GM18526 (cell line): ENCODE results near the gene AXIN2.

Experiments used
- POLR2A ChIP-seq: IDR thresholded peaks from 3 replicates; pipeline ENCODE4 v1.6.1; 2011; ENCODE audit not compliant: insufficient read length; ENCODE audit errors: extremely low read depth

AXIN2 gene, protein sequence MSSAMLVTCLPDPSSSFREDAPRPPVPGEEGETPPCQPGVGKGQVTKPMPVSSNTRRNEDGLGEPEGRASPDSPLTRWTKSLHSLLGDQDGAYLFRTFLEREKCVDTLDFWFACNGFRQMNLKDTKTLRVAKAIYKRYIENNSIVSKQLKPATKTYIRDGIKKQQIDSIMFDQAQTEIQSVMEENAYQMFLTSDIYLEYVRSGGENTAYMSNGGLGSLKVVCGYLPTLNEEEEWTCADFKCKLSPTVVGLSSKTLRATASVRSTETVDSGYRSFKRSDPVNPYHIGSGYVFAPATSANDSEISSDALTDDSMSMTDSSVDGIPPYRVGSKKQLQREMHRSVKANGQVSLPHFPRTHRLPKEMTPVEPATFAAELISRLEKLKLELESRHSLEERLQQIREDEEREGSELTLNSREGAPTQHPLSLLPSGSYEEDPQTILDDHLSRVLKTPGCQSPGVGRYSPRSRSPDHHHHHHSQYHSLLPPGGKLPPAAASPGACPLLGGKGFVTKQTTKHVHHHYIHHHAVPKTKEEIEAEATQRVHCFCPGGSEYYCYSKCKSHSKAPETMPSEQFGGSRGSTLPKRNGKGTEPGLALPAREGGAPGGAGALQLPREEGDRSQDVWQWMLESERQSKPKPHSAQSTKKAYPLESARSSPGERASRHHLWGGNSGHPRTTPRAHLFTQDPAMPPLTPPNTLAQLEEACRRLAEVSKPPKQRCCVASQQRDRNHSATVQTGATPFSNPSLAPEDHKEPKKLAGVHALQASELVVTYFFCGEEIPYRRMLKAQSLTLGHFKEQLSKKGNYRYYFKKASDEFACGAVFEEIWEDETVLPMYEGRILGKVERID

GRCh38 chr17:65561452-65562205 is at the start of gene AXIN2:
AXIN2 (minus strand) TSS chr17:65561648; CDS start chr17:65558620, 3,028 bp downstream.
- TF ChIP-seq POLR2A, result no peak

- TF ChIP-seq POLR2A, result no peak
Observed at GRCh38 chr17:65609749-65610148, 48.3 kb upstream of the AXIN2 start.

DNA sequence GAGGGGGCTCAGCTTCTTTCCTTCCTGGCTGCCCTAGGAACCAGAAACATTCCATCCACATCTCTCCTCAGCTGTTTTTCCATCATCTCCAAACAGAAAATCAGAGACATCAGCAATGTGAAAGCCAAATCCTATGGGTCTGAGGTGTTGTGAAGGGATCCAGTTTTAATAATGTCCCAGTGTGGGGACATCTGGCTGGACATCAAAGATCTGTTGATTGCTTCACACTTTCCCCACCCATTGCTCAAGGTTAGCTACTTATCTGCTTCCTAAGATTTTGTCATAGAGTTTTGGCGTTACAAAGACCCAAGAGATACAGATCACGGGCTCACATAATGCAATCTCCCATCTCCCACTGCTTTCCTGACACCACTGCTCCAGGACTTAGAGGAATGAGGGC is 47.8 kb upstream of the AXIN2 start:
- TF ChIP-seq POLR2A, result no peak

DNA sequence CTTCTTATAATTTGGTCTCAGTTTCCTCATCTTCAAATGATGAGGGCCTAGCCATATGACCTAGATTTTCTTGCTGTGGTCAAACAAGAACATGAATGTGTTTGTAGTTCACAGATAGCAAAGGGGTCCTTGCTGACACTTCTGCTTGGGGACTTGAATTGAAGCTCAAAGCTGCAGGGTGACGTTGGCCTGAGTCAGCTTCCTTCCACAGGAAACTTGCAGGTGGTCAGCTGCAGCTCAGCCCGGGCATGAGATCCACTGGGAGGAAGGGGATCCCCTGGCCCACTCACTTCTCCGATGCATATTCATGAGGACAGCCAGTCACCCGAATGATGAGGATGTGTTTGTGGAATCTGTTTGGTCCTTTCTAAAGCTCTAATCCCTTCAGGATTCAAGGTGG is 42.6 kb upstream of the AXIN2 start:
- no peak for TF ChIP-seq POLR2A

DNA sequence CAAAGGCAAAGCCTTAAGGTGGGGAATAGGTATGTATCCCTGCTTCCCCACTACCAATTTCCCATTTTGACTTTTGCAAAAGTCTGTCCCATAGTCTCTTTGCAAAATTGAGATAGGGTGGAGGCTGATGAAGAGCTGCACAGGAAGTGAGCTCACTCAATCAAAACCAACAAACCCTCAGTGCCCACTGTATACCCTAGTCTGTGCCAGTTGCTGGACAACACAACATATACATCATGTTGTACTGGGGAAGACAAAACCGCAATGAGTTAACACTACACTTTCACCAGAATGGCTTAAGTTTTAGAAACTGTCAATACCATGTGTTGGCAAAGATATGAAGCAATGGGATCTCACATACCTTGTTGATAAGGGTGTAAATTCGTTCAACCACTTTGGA is 40.4 kb upstream of the AXIN2 start:
- no peak for TF ChIP-seq POLR2A

DNA sequence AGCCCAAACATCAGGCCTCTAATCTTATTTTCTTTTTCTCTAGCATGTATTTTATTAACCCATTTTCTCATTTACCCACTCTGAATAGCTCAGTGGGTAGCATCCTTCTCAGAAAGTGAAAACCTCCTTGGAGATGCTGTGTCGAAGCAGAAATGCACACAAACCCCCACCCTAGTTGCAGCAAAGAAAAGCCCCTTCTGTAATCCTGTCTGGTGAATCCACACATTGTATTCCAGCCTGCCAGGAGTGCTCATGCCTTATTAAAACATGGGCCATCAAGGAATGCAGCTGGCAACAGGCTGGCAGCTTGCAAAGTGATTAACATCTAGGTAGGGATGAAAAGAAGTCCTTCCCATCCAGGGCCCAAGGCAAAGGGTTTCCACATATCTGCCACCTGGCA is 39.7 kb upstream of the AXIN2 start:
- no peak for TF ChIP-seq POLR2A

GRCh38 chr17:65600518-65600917 is 39.1 kb upstream of the AXIN2 start:
- no peak for TF ChIP-seq POLR2A

- TF ChIP-seq POLR2A, result no peak
Observed at GRCh38 chr17:65599650-65600049, 38.2 kb upstream of the AXIN2 start.

DNA sequence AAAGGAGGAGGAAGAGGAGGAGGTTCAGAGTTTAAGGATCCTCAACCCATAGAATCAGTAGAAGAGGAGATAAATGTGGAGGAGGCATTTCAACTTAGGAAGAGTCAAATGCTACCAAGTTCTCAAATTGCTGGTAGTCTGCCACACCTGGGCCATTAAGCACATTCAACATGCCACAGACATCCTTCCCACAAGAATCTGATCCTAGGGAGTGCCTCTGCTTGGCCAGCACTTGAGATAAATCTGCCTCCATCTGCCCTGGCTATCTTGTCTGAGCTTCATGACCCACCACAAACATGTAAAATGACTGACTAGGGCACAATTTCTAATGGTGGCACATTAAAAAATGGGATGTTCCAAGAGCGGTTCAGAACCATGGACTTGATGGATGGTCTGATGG is 37.3 kb upstream of the AXIN2 start:
- no peak for TF ChIP-seq POLR2A

DNA sequence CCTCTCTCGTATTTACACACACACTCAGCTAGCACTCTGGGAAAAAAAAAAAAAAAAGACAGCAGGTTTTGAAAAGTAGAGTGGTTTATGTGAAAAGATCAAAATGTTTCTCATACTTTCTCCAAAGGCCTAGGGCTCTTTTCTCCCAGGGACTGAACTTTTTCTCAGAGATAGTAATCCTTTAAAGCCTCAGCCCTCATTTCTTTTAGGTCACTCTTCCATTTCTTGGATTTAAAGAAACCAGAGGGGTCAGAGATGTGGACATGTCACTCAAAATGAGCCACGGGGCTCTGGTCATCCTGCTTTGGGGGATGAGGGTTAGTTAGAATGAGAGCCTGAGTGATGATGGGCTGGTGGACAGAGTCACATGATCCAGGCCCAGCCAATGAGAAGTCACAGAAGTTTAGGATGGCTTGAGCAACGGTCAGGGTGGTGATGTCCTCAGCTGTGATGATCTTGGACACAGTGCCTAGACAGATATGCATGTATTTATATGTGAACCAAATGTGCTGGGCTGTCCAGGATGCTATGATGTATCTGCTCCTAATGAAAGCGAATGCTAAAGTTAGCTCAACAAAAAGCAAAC is 33.7 kb upstream of the AXIN2 start:
- no peak for TF ChIP-seq POLR2A

DNA sequence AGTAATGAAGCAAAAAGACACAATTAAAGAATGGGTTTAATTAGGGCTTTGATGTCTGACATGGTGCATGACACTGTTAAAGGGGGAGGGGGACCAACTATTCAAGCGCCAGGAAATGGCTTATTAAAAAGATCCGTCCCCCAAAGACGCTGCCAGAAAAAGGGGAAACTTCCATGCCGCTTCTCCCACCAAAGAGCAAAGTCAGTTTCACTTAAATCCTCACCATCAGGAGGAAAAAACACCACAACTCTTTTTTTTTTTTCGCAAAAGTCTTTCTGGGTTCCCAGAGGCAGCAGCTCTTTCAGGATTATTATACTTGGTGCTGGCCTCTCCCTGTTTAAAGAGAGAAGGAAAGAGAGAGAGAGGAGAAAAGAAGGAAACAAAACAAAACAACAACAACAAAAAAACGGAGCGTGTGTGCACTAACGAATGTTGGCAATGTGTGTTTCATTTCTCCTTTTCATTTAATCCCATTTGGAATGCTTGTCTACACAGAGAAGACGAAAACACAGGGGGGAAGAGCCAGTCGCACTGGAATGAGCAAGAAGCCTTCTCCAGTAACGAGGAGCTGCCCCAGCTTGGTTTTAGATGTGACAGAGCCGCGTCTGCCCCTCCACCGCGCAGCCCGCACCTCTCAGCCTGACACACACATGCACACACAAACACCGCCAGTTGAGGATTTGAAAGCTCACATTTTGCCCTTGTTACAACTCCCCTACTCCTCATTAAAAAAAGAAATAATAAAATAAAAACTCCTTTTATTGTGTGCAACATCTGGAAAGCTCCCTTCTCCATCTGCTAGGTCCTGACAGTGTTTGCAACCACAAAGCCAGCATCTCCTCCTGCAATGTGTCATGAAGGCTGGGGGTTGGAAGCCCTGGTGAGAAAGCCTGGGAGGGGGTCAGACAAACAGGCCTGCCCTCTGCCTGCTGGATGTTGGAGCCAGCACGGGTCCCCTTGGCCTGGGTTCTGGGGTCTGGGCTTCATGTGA is 32.7 kb upstream of the AXIN2 start:
- TF ChIP-seq POLR2A, result no peak

DNA sequence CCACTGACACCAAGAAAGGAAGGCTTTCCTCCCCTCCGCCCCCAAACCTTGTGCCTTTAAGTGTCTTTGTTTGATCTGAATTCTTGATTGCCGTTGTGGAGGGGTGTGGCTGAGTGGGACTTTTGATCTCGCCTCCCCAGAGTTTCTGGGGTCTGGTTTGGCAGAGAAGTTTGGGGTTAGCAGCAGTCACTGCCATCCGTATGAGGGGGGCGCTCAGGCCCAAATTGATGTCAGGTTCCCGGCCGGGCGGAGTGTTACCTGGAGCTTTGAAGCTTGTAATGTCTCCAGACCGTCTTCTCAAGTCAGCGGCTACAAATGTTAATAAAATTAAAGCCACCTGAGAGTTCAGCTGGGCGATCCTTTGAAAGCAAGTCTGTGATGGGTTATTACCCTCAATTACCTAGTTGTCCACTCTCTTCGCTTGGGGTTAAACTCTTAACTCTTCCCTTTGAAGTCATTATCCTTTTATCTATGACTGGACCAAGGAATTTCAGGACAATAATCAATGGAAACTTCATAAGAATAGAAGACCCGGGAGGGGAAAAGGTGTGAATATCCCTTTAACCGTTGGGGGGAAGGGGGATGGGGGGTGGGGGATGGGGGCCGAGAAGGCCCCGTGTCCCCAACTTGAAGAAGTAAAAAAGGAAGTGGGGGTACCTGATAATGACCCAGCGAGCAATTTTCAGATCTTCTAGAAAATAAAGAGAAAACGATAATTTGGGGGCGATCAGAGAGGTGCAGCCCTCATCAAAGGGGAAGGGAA is 31.8 kb upstream of the AXIN2 start:
- TF ChIP-seq POLR2A, result no peak
